Small intestine (tissue), 7 donors: ENCODE data around the gene TMEM176A. TPM values are rescaled to one million over a fixed set of nuclear protein-coding genes. Genes with fewer than 3 reads are reported as not detected.

Source experiments
- DNase-seq, 2 donors: peaks; one replicate each; pipeline versions ENCODE4 v3.0.0 to v3.0.0-alpha.2; 2013
- FAIRE-seq: peaks from 2 replicates; lab custom pipeline; 2012; peaks lifted over from hg19 to GRCh38; lab: Jason Lieb, UNC
- H3K27ac ChIP-seq, 3 donors: one replicate each; pipeline ENCODE4 v1.5.1; 2013; ENCODE audit warnings: low read length in 2 of 3, mild to moderate bottlenecking in 2 of 3, control low read depth in 1 of 3, inconsistent platforms in 1 of 3, low read depth in 1 of 3, moderate library complexity in 1 of 3
- H3K27me3 ChIP-seq, 3 donors: one replicate each; pipeline ENCODE4 v1.6.1; 2013; ENCODE audit warnings: low read length in 3 of 3, inconsistent platforms in 1 of 3; ENCODE audit not compliant: control insufficient read depth in 3 of 3, insufficient read depth in 3 of 3
- H3K36me3 ChIP-seq, 3 donors: one replicate each; pipeline ENCODE4 v1.6.1; 2013; ENCODE audit warnings: low read length in 3 of 3, inconsistent platforms in 1 of 3, low read depth in 1 of 3, mild to moderate bottlenecking in 1 of 3, moderate library complexity in 1 of 3; ENCODE audit not compliant: control insufficient read depth in 3 of 3, insufficient read depth in 2 of 3
- H3K4me1 ChIP-seq, 3 donors: one replicate each; pipeline ENCODE4 v1.6.1; 2013; ENCODE audit warnings: low read length in 2 of 3, inconsistent platforms in 1 of 3, low read depth in 1 of 3, mild to moderate bottlenecking in 1 of 3, moderate library complexity in 1 of 3; ENCODE audit not compliant: control insufficient read depth in 3 of 3, insufficient read depth in 2 of 3
- H3K4me3 ChIP-seq, 3 donors: one replicate each; pipeline ENCODE4 v1.5.1; 2013; ENCODE audit warnings: low read length in 3 of 3, control low read depth in 1 of 3, inconsistent platforms in 1 of 3, low read depth in 1 of 3, mild to moderate bottlenecking in 1 of 3, moderate library complexity in 1 of 3
- H3K9me3 ChIP-seq, 2 donors: one replicate each; pipeline ENCODE4 v1.6.1; 2013; ENCODE audit warnings: low read depth in 1 of 2, low read length in 1 of 2; ENCODE audit not compliant: control insufficient read depth in 2 of 2, insufficient read depth in 1 of 2
- WGBS, 3 donors: extraction: QIAGEN DNeasy Blood & Tissue Kit; methylation state at CpG; one replicate each; pipeline ENCODE4 v1.1.7; 2013; 5-methylcytosine and 5-hydroxymethylcytosine counted together
- polyA plus RNA-seq, 4 donors: library from polyadenylated mRNA; stranded (reverse) in 3 of 4; unstranded in 1 of 4; fragments of 200-250 nt in 3 of 4; fragments of 120-200 nt in 1 of 4; gene quantifications; one replicate each; pipeline versions ENCODE4 v1.2.1 to v1.2.3, GENCODE V29; 2013
- donor health status: healthy with polysubstance abuse.
- donor health status: control.
- donor health status: control.
- donor health status: Bipolar disorder and iron deficiency.
- donor health status: healthy.

The TMEM176A gene
- polyA plus RNA-seq, 4 donors, result 143 to 380 (median 229) TPM

DNA sequence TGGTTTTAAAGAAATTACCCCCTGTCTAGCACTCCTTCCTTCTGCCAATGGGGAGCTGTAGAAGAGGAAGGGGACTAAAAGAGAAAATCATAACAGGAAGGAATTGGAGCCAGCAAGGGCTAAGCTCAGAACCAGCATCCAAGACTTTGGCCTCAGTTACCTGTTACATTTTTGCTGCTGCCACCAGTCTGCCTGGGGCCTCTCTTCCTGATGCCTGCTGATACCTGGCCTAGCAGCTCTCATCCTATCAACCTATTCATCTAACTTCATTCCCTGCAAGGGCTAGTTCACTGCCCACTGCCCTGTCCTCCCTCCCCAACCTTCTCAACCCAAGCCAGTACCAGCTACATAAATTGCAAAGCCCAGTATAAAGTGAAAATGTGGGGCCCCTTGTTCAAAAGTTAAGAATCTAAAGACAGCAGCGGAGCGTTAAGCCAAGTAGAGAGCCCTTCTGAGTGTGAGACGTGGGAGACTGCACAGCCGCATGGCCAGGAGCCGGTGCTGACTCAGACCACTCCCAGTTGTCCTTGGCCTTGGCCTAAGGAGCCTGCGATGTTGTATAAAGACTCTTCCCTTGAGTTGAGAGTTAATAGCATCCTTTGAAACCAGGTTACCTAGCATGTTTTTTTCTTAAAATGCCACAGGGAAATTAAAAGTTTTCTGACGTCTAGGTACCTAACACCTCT lies 38.5 kb downstream of the TMEM176A start:
- no peak for FAIRE-seq
- Histone ChIP-seq H3K27ac (no peak overlapping the region), H3K27me3 (no peaks in the 10 kb centered on the region), H3K9me3 (peaks cover 0 to 10% of the 10 kb centered on the region in 2 donors), H3K4me1 (peaks cover 0 to 11% (median 0%) of the 10 kb centered on the region in 3 donors), H3K36me3 (no peaks in the 10 kb centered on the region), H3K4me3 (no peak overlapping the region)
- WGBS, 3 donors, result 76 to 87% (median 77%) methylated on average over 7 of the region's 7 CpGs
- no peak for DNase-seq

DNA sequence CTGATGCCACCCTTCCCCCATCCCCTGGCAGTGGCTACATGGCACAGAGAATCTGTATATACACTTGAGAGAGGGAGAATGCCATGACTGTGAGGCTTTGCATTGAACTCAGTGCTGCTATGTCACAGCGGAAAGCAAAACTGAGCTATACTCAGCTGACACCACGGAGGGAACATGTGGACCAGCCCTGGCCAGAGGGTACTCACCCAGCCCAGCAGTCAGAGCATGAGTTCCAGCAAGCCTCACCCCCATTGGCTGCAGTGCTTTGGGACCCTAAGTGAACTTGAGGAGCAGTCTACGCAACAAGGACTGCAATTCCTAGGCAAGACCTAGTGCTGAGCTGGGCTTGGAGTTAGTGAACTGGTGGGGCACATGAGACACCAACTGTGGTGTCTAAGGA lies 41.4 kb downstream of the TMEM176A start:
- H3K27me3 ChIP-seq, result no peaks in the 10 kb centered on the region
- DNase-seq, result no peak
- 93 to 96% (median 94%) methylated on average over 3 of the region's 3 CpGs for WGBS, 3 donors
- H3K4me1 ChIP-seq, result peaks cover 0 to 11% (median 0%) of the 10 kb centered on the region in 3 donors
- peaks cover 0 to 13% of the 10 kb centered on the region in 2 donors for H3K9me3 ChIP-seq
- FAIRE-seq, result no peak
- no peaks in the 10 kb centered on the region for H3K36me3 ChIP-seq
- H3K4me3 ChIP-seq, result no peak overlapping the region
- no peak overlapping the region for H3K27ac ChIP-seq

DNA sequence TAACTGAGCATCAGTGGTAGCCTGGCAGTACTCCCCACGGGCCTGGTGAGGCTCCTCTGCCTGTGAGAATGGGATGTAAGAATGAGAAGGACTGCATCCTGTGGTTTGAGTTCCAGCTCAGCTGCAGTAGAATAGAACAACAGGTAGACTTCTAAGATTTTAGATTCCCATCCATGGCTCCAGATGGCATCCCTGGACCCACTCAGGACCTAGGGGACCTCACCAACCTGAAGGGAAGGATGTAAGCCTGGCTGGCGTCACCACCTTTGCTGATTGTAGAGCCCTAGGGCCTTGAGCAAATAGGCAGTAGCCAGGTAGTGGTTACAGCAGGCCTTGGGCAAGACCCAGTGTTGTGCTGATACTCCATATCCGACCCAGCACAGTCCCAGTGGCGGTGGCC lies 42.1 kb downstream of the TMEM176A start:
- no peak for FAIRE-seq
- no peaks in the 10 kb centered on the region for H3K36me3 ChIP-seq
- no peaks in the 10 kb centered on the region for H3K27me3 ChIP-seq
- no peak overlapping the region for H3K27ac ChIP-seq
- WGBS, 3 donors, result 73 to 83% (median 74%) methylated on average over 4 of the region's 4 CpGs
- DNase-seq, result no peak
- H3K9me3 ChIP-seq, result peaks cover 0 to 13% of the 10 kb centered on the region in 2 donors
- H3K4me1 ChIP-seq, result peaks cover 0 to 11% (median 0%) of the 10 kb centered on the region in 3 donors
- no peak overlapping the region for H3K4me3 ChIP-seq

DNA sequence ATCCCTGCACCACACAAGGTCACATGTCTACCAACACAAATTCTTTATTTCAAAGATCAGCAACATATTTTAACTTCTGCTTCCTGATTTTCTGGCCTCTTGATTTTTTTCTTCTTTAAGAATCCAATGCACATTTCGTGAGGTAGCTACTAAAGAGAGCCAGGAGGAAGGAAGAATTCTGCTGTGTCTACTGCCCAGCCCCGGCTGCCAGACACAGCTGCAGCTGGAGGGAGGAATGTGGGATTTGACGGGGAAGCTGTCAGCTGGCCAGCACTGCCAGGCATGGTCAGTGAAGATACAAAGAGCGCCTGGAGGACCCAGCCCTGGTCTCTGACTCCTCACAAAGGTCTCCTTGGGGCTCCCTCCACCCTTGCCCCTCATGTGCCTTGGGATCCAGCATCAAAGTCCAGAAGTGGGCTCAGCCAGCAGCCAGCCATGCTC lies 44.9 kb downstream of the TMEM176A start:
- 17 to 25% (median 22%) methylated on average over 4 of the region's 4 CpGs for WGBS, 3 donors
- H3K27me3 ChIP-seq, result no peaks in the 10 kb centered on the region
- DNase-seq (peak in 1 of 2 donors; percentile 51), FAIRE-seq (no peak)
- H3K36me3 ChIP-seq, result no peaks in the 10 kb centered on the region
- no peak overlapping the region for H3K27ac ChIP-seq
- H3K4me3 ChIP-seq, result no peak overlapping the region
- H3K4me1 ChIP-seq, result no peaks in the 10 kb centered on the region
- H3K9me3 ChIP-seq, result peaks cover 0 to 13% of the 10 kb centered on the region in 2 donors

DNA sequence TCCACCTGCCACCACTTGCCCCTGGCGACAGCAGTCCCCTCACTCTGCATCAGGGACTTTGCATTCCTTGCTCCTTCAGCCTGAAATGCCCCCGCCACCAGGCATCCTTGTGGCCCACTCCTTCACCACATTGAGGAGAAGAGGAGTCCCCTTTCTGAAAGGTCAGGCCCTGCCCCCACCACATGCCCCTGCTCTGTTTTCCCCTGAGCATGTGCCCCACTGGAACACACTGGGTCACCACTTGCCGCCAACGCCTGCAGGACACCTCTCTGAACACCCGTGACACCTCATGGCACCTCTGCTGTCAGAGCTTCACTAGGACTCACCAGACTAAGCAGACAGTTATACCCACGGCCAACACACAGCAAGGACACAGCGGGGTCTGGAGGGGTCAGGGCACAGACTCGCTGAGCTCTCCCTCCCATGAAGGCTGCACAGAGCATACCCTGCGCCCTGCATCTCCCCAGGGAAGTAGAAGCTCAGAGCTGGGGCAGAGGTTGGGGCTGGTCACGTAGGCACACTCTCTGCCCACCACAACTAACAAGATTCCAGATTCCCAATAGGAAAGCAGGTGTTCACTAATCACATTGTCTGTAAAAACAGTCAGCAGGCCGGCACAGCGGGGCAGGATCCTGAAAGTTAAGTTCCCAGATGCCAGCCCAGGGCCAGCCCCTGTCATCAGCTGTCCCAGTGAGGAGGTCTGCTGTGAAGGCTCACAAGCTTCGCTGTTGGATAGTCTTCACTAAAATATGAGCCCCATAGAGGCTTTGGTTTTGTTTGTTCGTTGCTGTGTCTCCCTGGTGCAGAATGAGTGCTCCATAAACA lies 45.9 kb downstream of the TMEM176A start:
- no peaks in the 10 kb centered on the region for H3K36me3 ChIP-seq
- DNase-seq, result no peak

DNA sequence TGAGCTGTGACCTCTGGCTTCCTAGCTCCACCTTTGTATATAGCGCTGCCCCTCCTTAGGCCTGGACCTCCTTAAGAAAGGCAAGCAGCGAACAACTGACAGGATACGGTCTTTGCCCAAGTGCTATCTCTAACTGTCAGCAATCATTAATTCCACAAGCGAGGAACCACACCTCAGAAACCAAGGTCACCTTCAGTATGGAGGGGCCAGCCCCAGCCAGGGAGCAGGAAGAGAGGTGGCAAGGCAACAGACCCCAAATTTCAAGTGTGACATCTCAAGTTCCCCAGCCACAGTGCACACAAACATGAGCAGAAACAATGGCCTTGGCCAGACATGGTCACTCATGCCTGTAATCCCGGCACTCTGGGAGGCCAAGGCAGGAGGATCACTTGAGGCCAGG lies 47.0 kb downstream of the TMEM176A start:
- H3K4me3 ChIP-seq, result no peak overlapping the region
- FAIRE-seq, result no peak
- WGBS, 3 donors, result 60 to 72% (median 67%) methylated on average over 5 of the region's 5 CpGs
- peaks cover 0 to 5% (median 3%) of the 10 kb centered on the region in 3 donors for H3K4me1 ChIP-seq
- H3K27ac ChIP-seq, result no peak overlapping the region
- no peaks in the 10 kb centered on the region for H3K27me3 ChIP-seq
- DNase-seq, result peak; percentile 32 to 39
- H3K9me3 ChIP-seq, result peaks cover 0 to 8% of the 10 kb centered on the region in 2 donors
- no peaks in the 10 kb centered on the region for H3K36me3 ChIP-seq

More for the DNA sequence above, 45.9 kb downstream of the TMEM176A start:
- H3K4me1 ChIP-seq, result peaks cover 0 to under 1% (median 0%) of the 10 kb centered on the region in 3 donors
- FAIRE-seq, result no peak
- peaks cover 0 to 13% of the 10 kb centered on the region in 2 donors for H3K9me3 ChIP-seq
- no peak overlapping the region for H3K4me3 ChIP-seq
- no peak overlapping the region for H3K27ac ChIP-seq
- WGBS, 3 donors, result 90 to 95% (median 92%) methylated on average over 14 of the region's 14 CpGs
- no peaks in the 10 kb centered on the region for H3K27me3 ChIP-seq

DNA sequence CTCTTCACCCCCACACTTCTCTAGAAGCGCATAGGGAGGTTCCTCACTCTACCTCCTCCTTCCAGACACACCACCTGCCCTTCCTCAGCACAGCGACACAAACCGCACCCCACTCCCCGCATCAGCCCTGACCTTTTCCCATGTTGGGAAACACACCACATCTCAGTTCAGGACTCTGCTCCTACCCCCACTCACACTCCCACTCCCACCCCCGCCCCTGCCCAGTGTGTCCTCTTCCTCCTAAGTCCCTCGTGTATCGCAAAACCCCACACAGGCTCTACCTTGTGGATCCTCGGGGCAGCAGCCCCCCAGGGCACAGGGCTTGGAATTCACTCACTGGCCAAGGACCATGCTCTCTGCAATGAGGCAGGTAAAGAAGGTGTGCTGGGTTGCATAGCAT lies 47.5 kb downstream of the TMEM176A start:
- Histone ChIP-seq H3K36me3 (no peaks in the 10 kb centered on the region), H3K27ac (no peak overlapping the region), H3K27me3 (no peaks in the 10 kb centered on the region), H3K4me1 (peaks cover 0 to 5% (median 3%) of the 10 kb centered on the region in 3 donors), H3K4me3 (no peak overlapping the region), H3K9me3 (peaks cover 0 to 3% of the 10 kb centered on the region in 2 donors)
- no peak for DNase-seq
- 86 to 92% (median 91%) methylated on average over 8 of the region's 8 CpGs for WGBS, 3 donors
- FAIRE-seq, result no peak

DNA sequence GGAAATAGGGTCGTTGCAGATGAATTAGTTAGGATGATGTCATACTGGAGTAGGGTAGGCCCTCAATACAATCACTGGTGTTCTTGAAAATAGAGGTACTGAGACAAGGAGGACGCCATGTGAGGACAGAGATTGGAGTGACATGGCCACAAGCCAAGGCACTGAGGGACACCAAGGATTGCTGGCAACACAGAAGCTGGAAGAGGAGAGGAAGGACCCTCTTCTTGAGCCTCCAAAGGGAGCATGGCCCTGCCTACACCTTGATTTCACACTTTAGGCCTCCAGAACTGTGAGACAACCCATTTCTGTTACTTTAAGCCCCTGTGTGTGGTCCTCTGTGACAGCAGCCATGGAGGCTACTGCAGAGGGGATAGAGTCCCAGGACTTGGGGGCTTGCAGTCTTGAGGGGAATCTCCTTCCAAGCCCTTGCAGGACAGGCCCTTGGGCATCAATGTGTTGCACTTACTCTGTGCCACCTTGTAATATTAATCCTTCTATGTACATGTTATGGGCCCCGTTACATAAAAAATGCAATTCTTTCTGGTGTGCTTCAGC lies 48.1 kb downstream of the TMEM176A start:
- DNase-seq (no peak), FAIRE-seq (no peak)
- H3K27me3 ChIP-seq, result no peaks in the 10 kb centered on the region
- H3K4me1 ChIP-seq, result peaks cover 0 to 5% (median 3%) of the 10 kb centered on the region in 3 donors
- H3K27ac ChIP-seq, result no peak overlapping the region
- no peaks in the 10 kb centered on the region for H3K36me3 ChIP-seq
- H3K9me3 ChIP-seq, result peaks cover 0 to 3% of the 10 kb centered on the region in 2 donors
- 81 to 86% (median 84%) methylated on average over 3 of the region's 3 CpGs for WGBS, 3 donors
- no peak overlapping the region for H3K4me3 ChIP-seq
